Adipocyte (in vitro differentiated cells): ENCODE results near the gene ZBTB39.
"Not testable (repeated sequence)": the region's sequence is repeated elsewhere in the genome, so short reads cannot be mapped to it uniquely, and the experiment has no call there.

Experiments
- DNase-seq: peaks from one replicate; pipeline ENCODE4 v3.0.0-alpha.2; 2015; ENCODE audit warnings: low read depth
- H3K27me3 ChIP-seq: replicated peaks from 2 replicates; pipeline ENCODE4 v1.7.0; 2013; ENCODE audit warnings: mild to moderate bottlenecking, low read length, moderate library complexity; ENCODE audit not compliant: control insufficient read depth, insufficient read depth
- H3K36me3 ChIP-seq: 2 replicates; pipeline ENCODE4 v1.7.0; 2013; ENCODE audit warnings: low read length, mild to moderate bottlenecking, moderate library complexity; ENCODE audit not compliant: control insufficient read depth, insufficient read depth, severe bottlenecking
- H3K4me1 ChIP-seq: 2 replicates; pipeline ENCODE4 v1.7.0; 2013; ENCODE audit warnings: mild to moderate bottlenecking, low read length, moderate library complexity; ENCODE audit not compliant: control insufficient read depth, insufficient read depth
- H3K4me3 ChIP-seq: 2 replicates; pipeline ENCODE4 v1.7.0; 2013; ENCODE audit warnings: mild to moderate bottlenecking, low read length, moderate library complexity
- H3K9ac ChIP-seq: 2 replicates; pipeline ENCODE4 v1.7.0; 2013; ENCODE audit warnings: mild to moderate bottlenecking, low read length, moderate library complexity
- H3K9me3 ChIP-seq: 2 replicates; pipeline ENCODE4 v1.7.0; 2013; ENCODE audit warnings: mild to moderate bottlenecking, low read length, moderate library complexity; ENCODE audit not compliant: control insufficient read depth

ZBTB39 gene

GRCh38 chr12:57029457-57029856 lies 23.1 kb upstream of the ZBTB39 start:
- Histone ChIP-seq H3K4me3 (no peak overlapping the region), H3K27me3 (peaks cover 63% of the 10 kb centered on the region), H3K36me3 (no peaks in the 10 kb centered on the region), H3K9ac (no peak overlapping the region), H3K4me1 (no peaks in the 10 kb centered on the region), H3K9me3 (no peaks in the 10 kb centered on the region)
- DNase-seq: no peak

- no peak for DNase-seq
- no peaks in the 10 kb centered on the region for H3K4me1 ChIP-seq
Measured at GRCh38 chr12:57027805-57028153, 21.4 kb upstream of the ZBTB39 start.

GRCh38 chr12:57027011-57027804 lies 20.9 kb upstream of the ZBTB39 start:
- Histone ChIP-seq H3K36me3 (no peaks in the 10 kb centered on the region), H3K27me3 (peaks cover 58% of the 10 kb centered on the region), H3K4me1 (no peaks in the 10 kb centered on the region), H3K9ac (no peak overlapping the region), H3K4me3 (no peak overlapping the region), H3K9me3 (no peaks in the 10 kb centered on the region)
- DNase-seq: no peak

More at GRCh38 chr12:57027805-57028153, 21.4 kb upstream of the ZBTB39 start:
- H3K4me3 ChIP-seq: no peak overlapping the region
- H3K36me3 ChIP-seq: no peaks in the 10 kb centered on the region
- H3K9ac ChIP-seq: no peak overlapping the region
- peaks cover 59% of the 10 kb centered on the region for H3K27me3 ChIP-seq
- no peaks in the 10 kb centered on the region for H3K9me3 ChIP-seq

GRCh38 chr12:57025196-57025595 lies 18.9 kb upstream of the ZBTB39 start:
- no peak for DNase-seq
- Histone ChIP-seq H3K4me1 (no peaks in the 10 kb centered on the region), H3K36me3 (no peaks in the 10 kb centered on the region), H3K9me3 (no peaks in the 10 kb centered on the region), H3K27me3 (peaks cover 44% of the 10 kb centered on the region), H3K4me3 (no peak overlapping the region), H3K9ac (no peak overlapping the region)

GRCh38 chr12:57022324-57022723 lies 16.0 kb upstream of the ZBTB39 start:
- H3K36me3 ChIP-seq, H3K4me3 ChIP-seq, H3K9me3 ChIP-seq, H3K9ac ChIP-seq, H3K4me1 ChIP-seq: not testable (repeated sequence)
- peak; percentile 23 for DNase-seq
- peaks cover 21% of the 10 kb centered on the region for H3K27me3 ChIP-seq

- Histone ChIP-seq H3K36me3 (no peaks in the 10 kb centered on the region), H3K9ac (no peak overlapping the region), H3K4me1 (peaks cover 7% of the 10 kb centered on the region), H3K4me3 (no peak overlapping the region), H3K27me3 (peaks cover 16% of the 10 kb centered on the region), H3K9me3 (no peaks in the 10 kb centered on the region)
- DNase-seq: no peak
Measured at GRCh38 chr12:57019983-57020719, 13.8 kb upstream of the ZBTB39 start.

GRCh38 chr12:57018906-57019305 lies 12.6 kb upstream of the ZBTB39 start:
- no peak for DNase-seq
- Histone ChIP-seq H3K9ac (no peak overlapping the region), H3K9me3 (no peaks in the 10 kb centered on the region), H3K4me1 (peaks cover 7% of the 10 kb centered on the region), H3K36me3 (no peaks in the 10 kb centered on the region), H3K27me3 (peaks cover 25% of the 10 kb centered on the region), H3K4me3 (no peak overlapping the region)

- not testable (repeated sequence) for H3K4me1 ChIP-seq, H3K36me3 ChIP-seq, H3K9me3 ChIP-seq, H3K4me3 ChIP-seq, H3K9ac ChIP-seq, DNase-seq
- peaks cover 30% of the 10 kb centered on the region for H3K27me3 ChIP-seq
Measured at GRCh38 chr12:57018353-57018752, 12.0 kb upstream of the ZBTB39 start.

GRCh38 chr12:57016348-57016747 lies 10.0 kb upstream of the ZBTB39 start, which contains the start of gene TAC3:
Gene TAC3, minus strand, starts transcription at chr12:57016529. Its CDS starts 732 bp downstream, at chr12:57015797.
- Histone ChIP-seq H3K4me3 (no peak within 1 kb of the TSS), H3K9me3 (no peaks in the 10 kb centered on the region), H3K36me3 (no peaks in the 10 kb centered on the region), H3K4me1 (peaks cover 7% of the 10 kb centered on the region), H3K27me3 (peaks cover 38% of the 10 kb centered on the region), H3K9ac (no peak within 1 kb of the TSS)
- DNase-seq: no peak

GRCh38 chr12:57012600-57013465 lies 6.5 kb upstream of the ZBTB39 start:
- Histone ChIP-seq H3K27me3 (peaks cover 38% of the 10 kb centered on the region), H3K9ac (no peak overlapping the region), H3K36me3 (no peaks in the 10 kb centered on the region), H3K9me3 (no peaks in the 10 kb centered on the region), H3K4me3 (no peak overlapping the region), H3K4me1 (peaks cover 10% of the 10 kb centered on the region)
- no peak for DNase-seq
